ENCODE data around the gene ZNF10. TPM values are rescaled to one million over a fixed set of nuclear protein-coding genes. Genes with fewer than 3 reads are reported as not detected.

ZNF10 gene
- 1 to 10 TPM; 3.7 to 4.1 TPM for total RNA-seq

DNA sequence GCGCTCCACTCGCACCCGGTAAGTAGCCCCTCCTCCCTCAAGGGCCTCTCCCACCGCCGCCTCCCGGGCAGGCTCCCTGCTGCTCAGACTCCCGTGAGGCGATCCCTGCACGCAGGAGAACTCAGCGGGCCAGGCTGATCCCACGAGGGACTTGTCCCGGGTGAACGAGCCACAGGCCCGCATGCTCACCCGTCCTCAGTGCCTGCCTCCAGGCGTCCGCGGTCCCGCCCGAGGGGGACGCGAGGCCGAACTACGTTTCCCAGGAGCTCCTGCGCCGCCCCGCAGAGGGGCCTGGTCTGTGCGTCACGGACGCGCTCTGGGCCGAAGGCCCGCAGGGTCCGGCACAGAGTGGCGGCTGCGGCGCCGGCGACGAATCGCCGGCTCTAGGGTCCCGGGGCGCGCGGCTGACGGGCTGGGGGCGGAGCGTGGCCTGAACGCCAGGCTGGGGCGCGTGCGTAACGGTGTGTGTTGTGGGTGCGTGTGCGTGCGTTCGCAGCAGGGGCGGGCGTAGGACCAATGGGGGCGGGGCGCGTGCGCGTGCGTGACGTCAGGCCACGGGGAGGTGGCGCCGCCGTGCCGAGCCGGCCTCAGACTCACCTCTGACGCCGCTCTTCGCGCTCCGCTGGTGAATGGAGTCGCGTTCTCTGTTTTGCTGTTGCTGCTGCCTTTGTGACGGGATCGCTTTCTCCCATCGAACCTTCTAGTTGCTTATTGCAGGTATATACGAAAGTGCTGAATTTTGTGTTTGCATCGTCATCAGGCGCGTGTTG, at the start of gene ZNF10, which contains the start of gene ZNF891:
TSS of gene ZNF10 (plus strand) at position 590 of the 770 bp plus-strand sequence. CDS start 13,866 bp downstream, outside the sequence.
TSS of gene ZNF891 (minus strand) at position 237 of the 770 bp plus-strand sequence. CDS start 8,356 bp downstream, outside the sequence.
- intact Hi-C loops (cut with micrococcal nuclease) = loop anchor here (1.0 to 5.0 kb wide), 7 partner anchors 50 to 368 kb away; partner anchors contain the start of genes ANKLE2, CHFR, ZNF140 and ZNF26
- H3K36me3 Mint-ChIP-seq = peaks cover 78% of the 10 kb centered on the region
- H3K9me3 Mint-ChIP-seq = peaks cover 61% of the 10 kb centered on the region
- ChIA-PET CTCF (interaction anchor here (1.0 kb wide), 1 partner anchor 50 kb away, joined by 4 read pairs; no protein-coding TSS in a partner anchor), POLR2A (interaction anchor here (1.0 to 1.9 kb wide), 6 partner anchors 49 to 370 kb away, joined by 3 to 9 read pairs (median 3); partner anchors contain the start of genes ZNF26 and ZNF84)
- DNase-seq = peak; percentile 98
- peak within 1 kb of the TSS; percentile 97 for H3K4me3 Mint-ChIP-seq
- H3K4me1 Mint-ChIP-seq (ENCODE audit: low read depth) = peaks cover 14% of the 10 kb centered on the region
- no peaks in the 10 kb centered on the region for H3K27me3 Mint-ChIP-seq
- H3K27ac Mint-ChIP-seq = peak within 1 kb of the TSS; percentile 96

GRCh38 chr12:133081159-133081780, 49.2 kb upstream of the ZNF10 start:
- H3K36me3 Mint-ChIP-seq = peaks cover 62% of the 10 kb centered on the region
- H3K4me3 Mint-ChIP-seq = no peak overlapping the region
- POLR2A ChIA-PET = interaction anchor here (0.7 to 1.6 kb wide), 2 partner anchors 43 to 49 kb away, joined by 3 to 5 read pairs; partner anchors contain the start of genes ZNF10, ZNF84 and ZNF891
- intact Hi-C loops (cut with micrococcal nuclease) = loop anchor here (2.0 kb wide), 1 partner anchor 320 kb away; the partner anchor contains the start of gene ANKLE2
- H3K9me3 Mint-ChIP-seq = peaks cover 76% of the 10 kb centered on the region
- DNase-seq = peak; percentile 12
- no peaks in the 10 kb centered on the region for H3K27me3 Mint-ChIP-seq
- H3K4me1 Mint-ChIP-seq (ENCODE audit: low read depth) = peaks cover 7% of the 10 kb centered on the region
- CTCF ChIA-PET = interaction anchor here (2.1 kb wide), 1 partner anchor 100 kb away, joined by 10 read pairs; the partner anchor contains the start of gene ZNF268
- H3K27ac Mint-ChIP-seq = no peak overlapping the region

DNA sequence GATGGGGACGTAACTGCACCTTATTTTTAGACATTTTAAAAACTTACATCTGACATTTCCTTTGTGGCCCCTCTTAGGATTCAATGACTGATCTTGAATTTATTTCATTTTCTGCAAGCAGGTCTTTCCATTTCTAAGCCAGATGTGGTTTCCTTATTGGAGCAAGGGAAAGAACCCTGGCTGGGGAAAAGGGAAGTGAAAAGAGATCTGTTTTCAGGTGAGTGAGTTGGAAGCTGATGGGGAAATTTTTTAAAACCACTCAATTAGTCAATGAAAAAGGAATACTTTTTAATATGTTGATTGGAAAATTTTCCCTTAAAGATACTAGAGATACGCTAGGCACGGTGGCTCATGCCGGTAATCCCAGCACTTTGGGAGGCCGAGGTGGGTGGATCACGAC, 47.1 kb upstream of the ZNF10 start:
- POLR2A ChIA-PET = no interaction called here

GRCh38 chr12:133105620-133106019, 24.8 kb upstream of the ZNF10 start:
- Mint-ChIP-seq H3K27me3 (no peaks in the 10 kb centered on the region), H3K4me3 (no peak overlapping the region), H3K27ac (no peak overlapping the region), H3K4me1 (ENCODE audit: low read depth) (no peaks in the 10 kb centered on the region), H3K36me3 (peaks cover 92% of the 10 kb centered on the region), H3K9me3 (peaks cover 90% of the 10 kb centered on the region)
- intact Hi-C loops (cut with micrococcal nuclease) = no loop called here
- CTCF ChIA-PET = no interaction called here
- POLR2A ChIA-PET = no interaction called here
- no peak for DNase-seq

More for the DNA sequence above, 47.1 kb upstream of the ZNF10 start:
- Mint-ChIP-seq H3K27me3 (no peaks in the 10 kb centered on the region), H3K9me3 (peaks cover 74% of the 10 kb centered on the region), H3K36me3 (peaks cover 70% of the 10 kb centered on the region), H3K4me1 (ENCODE audit: low read depth) (peaks cover 7% of the 10 kb centered on the region), H3K4me3 (no peak overlapping the region), H3K27ac (no peak overlapping the region)
- intact Hi-C loops (cut with micrococcal nuclease) = no loop called here
- DNase-seq = no peak
- CTCF ChIA-PET = no interaction called here

DNA sequence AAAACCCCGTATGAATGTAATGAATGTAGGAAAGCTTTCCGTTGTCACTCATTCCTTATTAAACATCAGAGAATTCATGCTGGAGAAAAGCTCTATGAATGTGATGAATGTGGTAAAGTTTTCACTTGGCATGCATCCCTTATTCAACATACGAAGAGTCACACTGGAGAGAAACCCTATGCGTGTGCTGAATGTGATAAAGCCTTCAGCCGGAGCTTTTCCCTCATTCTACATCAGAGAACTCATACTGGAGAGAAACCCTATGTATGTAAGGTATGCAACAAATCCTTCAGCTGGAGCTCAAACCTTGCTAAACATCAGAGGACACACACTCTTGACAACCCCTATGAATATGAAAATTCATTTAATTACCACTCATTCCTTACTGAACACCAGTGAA, 24.2 kb upstream of the ZNF10 start:
- no peak overlapping the region for H3K4me3 Mint-ChIP-seq
- peaks cover 90% of the 10 kb centered on the region for H3K9me3 Mint-ChIP-seq
- H3K36me3 Mint-ChIP-seq = peaks cover 90% of the 10 kb centered on the region
- no peaks in the 10 kb centered on the region for H3K4me1 Mint-ChIP-seq (ENCODE audit: low read depth)
- H3K27ac Mint-ChIP-seq = no peak overlapping the region
- intact Hi-C loops (cut with micrococcal nuclease) = no loop called here
- H3K27me3 Mint-ChIP-seq = no peaks in the 10 kb centered on the region
- ChIA-PET CTCF (no interaction called here), POLR2A (no interaction called here)
- DNase-seq = no peak

DNA sequence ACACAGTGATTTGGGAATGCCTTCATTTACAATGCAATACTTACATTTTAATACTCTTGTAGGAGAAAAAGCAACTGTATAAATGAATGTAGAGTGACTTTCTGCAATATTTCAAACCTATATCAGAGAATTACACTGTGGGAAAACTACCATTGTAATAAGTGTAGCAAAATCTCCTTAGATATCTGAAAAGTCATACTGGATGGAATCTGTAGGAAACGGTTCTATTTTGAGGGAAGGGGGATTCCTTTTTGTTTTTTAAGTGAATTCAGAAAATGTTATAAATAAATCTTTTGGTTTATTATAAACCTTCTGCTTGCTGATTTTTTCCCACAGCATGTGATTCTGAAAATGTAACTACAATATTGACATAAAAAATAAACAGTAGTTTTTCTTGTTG, 23.3 kb upstream of the ZNF10 start:
- CTCF ChIA-PET = no interaction called here
- Mint-ChIP-seq H3K27ac (no peak overlapping the region), H3K36me3 (peaks cover 83% of the 10 kb centered on the region), H3K27me3 (no peaks in the 10 kb centered on the region), H3K4me1 (ENCODE audit: low read depth) (no peaks in the 10 kb centered on the region), H3K4me3 (no peak overlapping the region), H3K9me3 (peaks cover 87% of the 10 kb centered on the region)
- intact Hi-C loops (cut with micrococcal nuclease) = no loop called here
- POLR2A ChIA-PET = no interaction called here
- DNase-seq = no peak

GRCh38 chr12:133108150-133108549, 22.3 kb upstream of the ZNF10 start:
- peaks cover 85% of the 10 kb centered on the region for H3K9me3 Mint-ChIP-seq

DNA sequence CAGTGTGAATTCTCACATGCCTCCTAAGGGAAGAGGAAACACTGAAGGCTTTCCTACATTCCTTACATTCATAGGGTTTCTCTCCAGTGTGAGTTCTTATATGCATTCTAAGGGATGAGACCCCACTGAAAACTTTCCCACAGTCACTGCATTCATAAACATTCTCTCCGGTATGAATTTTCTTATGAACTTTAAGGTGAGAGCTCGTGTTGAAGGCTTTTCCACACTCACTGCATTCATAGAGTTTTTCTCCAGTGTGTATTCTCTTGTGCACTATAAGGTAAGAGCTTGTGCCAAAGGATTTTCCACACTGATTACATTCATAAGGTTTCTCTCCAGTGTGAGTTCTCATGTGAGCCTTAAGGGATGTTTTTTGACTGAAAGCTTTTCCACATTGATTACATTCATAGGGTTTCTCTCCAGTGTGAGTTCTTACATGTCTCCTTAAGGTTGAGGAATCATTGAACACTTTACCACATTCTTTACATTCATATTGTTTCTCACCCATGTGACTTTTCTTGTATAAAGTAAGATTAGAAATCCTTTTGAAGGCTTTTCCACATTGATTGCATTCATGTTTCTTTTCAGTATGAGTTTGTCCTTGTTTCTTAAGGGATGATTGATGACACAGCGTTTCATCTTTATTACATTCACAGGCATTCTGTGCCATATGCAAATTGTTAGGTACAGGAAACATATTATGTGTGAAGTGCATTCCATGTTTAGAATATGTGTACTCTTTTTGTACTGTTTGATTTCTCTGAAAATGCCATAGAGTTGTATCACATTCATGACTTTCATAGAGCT, 9.8 kb upstream of the ZNF10 start:
- POLR2A ChIA-PET = interaction anchor here (0.5 kb wide), 1 partner anchor 17 kb away, joined by 3 read pairs; no protein-coding TSS in a partner anchor
- Mint-ChIP-seq H3K4me3 (no peak overlapping the region), H3K36me3 (peaks cover 88% of the 10 kb centered on the region), H3K27ac (no peak overlapping the region), H3K4me1 (ENCODE audit: low read depth) (no peaks in the 10 kb centered on the region), H3K9me3 (peaks cover 85% of the 10 kb centered on the region), H3K27me3 (no peaks in the 10 kb centered on the region)
- DNase-seq = no peak
- intact Hi-C loops (cut with micrococcal nuclease) = no loop called here
- CTCF ChIA-PET = no interaction called here

More at GRCh38 chr12:133108150-133108549, 22.3 kb upstream of the ZNF10 start:
- ChIA-PET POLR2A (no interaction called here), CTCF (no interaction called here)
- H3K27me3 Mint-ChIP-seq = no peaks in the 10 kb centered on the region
- no peak overlapping the region for H3K27ac Mint-ChIP-seq
- intact Hi-C loops (cut with micrococcal nuclease) = no loop called here
- H3K4me3 Mint-ChIP-seq = no peak overlapping the region
- H3K36me3 Mint-ChIP-seq = peaks cover 79% of the 10 kb centered on the region
- no peaks in the 10 kb centered on the region for H3K4me1 Mint-ChIP-seq (ENCODE audit: low read depth)
- DNase-seq = no peak

DNA sequence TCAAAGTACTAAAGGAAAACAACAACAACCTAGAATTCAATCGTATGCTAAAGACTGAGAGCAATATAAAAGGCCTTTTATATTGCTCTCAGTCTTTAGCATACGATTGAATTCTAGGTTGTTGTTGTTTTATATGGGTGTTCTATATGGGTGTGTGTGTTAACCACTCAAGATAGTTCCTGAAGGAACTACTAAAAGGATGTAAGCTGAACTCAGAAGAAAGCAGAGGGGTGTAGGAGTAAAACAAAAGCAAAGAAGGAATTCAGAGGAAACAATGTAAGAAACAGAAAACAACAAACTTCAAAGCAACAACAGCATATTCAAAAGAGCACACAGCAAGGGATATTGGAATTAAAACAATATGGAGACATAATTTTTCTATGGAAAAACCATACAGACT, 5.8 kb upstream of the ZNF10 start:
- no peaks in the 10 kb centered on the region for H3K27me3 Mint-ChIP-seq
- H3K4me3 Mint-ChIP-seq = no peak overlapping the region
- POLR2A ChIA-PET = no interaction called here
- H3K9me3 Mint-ChIP-seq = peaks cover 74% of the 10 kb centered on the region
- peaks cover 3% of the 10 kb centered on the region for H3K4me1 Mint-ChIP-seq (ENCODE audit: low read depth)
- DNase-seq = no peak
- H3K27ac Mint-ChIP-seq = no peak overlapping the region
- intact Hi-C loops (cut with micrococcal nuclease) = no loop called here
- CTCF ChIA-PET = no interaction called here
- peaks cover 89% of the 10 kb centered on the region for H3K36me3 Mint-ChIP-seq

DNA sequence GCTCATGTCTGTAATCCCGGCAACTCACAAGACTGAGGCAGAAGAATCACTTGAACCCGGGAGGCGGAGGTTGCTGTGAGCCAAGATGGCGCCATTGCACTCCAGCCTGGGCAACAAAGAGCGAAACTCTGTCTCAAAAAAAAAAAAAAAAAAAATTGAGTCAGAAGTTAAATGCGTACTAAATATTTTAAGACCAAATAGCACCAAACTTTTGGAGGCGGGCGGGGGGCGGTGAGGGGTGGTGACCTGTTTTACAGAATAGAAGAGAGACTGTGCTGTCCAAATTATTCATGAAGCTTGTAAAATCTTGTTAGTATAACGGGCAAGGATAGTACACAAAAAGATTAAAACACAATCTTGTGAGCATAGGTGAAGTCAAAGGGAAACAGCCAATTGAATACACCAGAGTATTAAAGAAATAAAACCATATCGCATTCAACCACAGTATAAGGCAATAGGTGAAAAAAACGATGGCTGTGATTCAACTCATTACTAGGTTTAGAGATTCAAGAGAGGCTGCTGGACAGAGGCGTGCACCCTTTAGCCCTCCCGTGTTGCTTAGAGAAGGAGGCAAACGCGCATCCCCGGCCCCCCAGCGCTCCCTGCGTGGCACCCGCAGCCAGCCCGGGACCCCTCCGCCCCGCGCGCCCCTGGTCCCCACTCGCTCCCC, 924 bp upstream of the ZNF10 start:
- intact Hi-C loops (cut with micrococcal nuclease) = loop anchor here (1.0 to 5.0 kb wide), 7 partner anchors 49 to 367 kb away; partner anchors contain the start of genes ANKLE2, CHFR, ZNF140 and ZNF26
- H3K4me1 Mint-ChIP-seq (ENCODE audit: low read depth) = peaks cover 14% of the 10 kb centered on the region
- peak; percentile 14 for DNase-seq
- no peaks in the 10 kb centered on the region for H3K27me3 Mint-ChIP-seq
- H3K4me3 Mint-ChIP-seq = peak overlapping the region; percentile 97
- ChIA-PET POLR2A (interaction anchor here (1.0 to 1.9 kb wide), 5 partner anchors 49 to 369 kb away, joined by 3 to 9 read pairs (median 3); partner anchors contain the start of genes ZNF26 and ZNF84), CTCF (interaction anchor here (1.0 kb wide), 1 partner anchor 50 kb away, joined by 4 read pairs; no protein-coding TSS in a partner anchor)
- H3K27ac Mint-ChIP-seq = peak overlapping the region; percentile 96
- H3K9me3 Mint-ChIP-seq = peaks cover 62% of the 10 kb centered on the region
- peaks cover 78% of the 10 kb centered on the region for H3K36me3 Mint-ChIP-seq

GRCh38 chr12:133130808-133131128, 341 bp downstream of the ZNF10 start:
- peaks cover 14% of the 10 kb centered on the region for H3K4me1 Mint-ChIP-seq (ENCODE audit: low read depth)
- intact Hi-C loops (cut with micrococcal nuclease) = loop anchor here (1.0 to 5.0 kb wide), 7 partner anchors 50 to 368 kb away; partner anchors contain the start of genes ANKLE2, CHFR, ZNF140 and ZNF26
- ChIA-PET POLR2A (interaction anchor here (1.4 to 1.9 kb wide), 3 partner anchors 49 to 145 kb away, joined by 3 to 9 read pairs (median 3); partner anchors contain the start of gene ZNF26), CTCF (no interaction called here)
- peaks cover 61% of the 10 kb centered on the region for H3K9me3 Mint-ChIP-seq
- DNase-seq = peak; percentile 63
- H3K4me3 Mint-ChIP-seq = peak overlapping the region; percentile 97
- H3K27ac Mint-ChIP-seq = peak overlapping the region; percentile 96
- peaks cover 78% of the 10 kb centered on the region for H3K36me3 Mint-ChIP-seq
- no peaks in the 10 kb centered on the region for H3K27me3 Mint-ChIP-seq
